Large intestine (tissue), 3 donors: ENCODE data around the gene MAGEA3. TPM values are rescaled to one million over a fixed set of nuclear protein-coding genes. Genes with fewer than 3 reads are reported as not detected.
"Not testable (repeated sequence)": the region's sequence is repeated elsewhere in the genome, so short reads cannot be mapped to it uniquely, and the experiment has no call there.

Experiments used
- DNase-seq, 2 donors: peaks; one replicate each; pipeline versions ENCODE4 v3.0.0 to v3.0.0-alpha.2; 2013
- H3K27ac ChIP-seq: one replicate; pipeline ENCODE4 v1.5.1; 2013; ENCODE audit warnings: low read length
- H3K27me3 ChIP-seq: 2 replicates; pipeline ENCODE4 v1.6.1; 2013; ENCODE audit warnings: low read length; ENCODE audit not compliant: control insufficient read depth, insufficient read depth
- H3K36me3 ChIP-seq: 2 replicates; pipeline ENCODE4 v1.6.1; 2013; ENCODE audit warnings: low read length; ENCODE audit not compliant: control insufficient read depth, insufficient read depth
- H3K4me1 ChIP-seq: one replicate; pipeline ENCODE4 v1.6.1; 2013; ENCODE audit warnings: low read length; ENCODE audit not compliant: control insufficient read depth, insufficient read depth
- H3K4me3 ChIP-seq: one replicate; pipeline ENCODE4 v1.5.1; 2013; ENCODE audit warnings: low read length
- H3K9me3 ChIP-seq: one replicate; pipeline ENCODE4 v1.6.1; 2013; ENCODE audit warnings: mild to moderate bottlenecking, low read depth, low read length, moderate library complexity; ENCODE audit not compliant: control insufficient read depth
- WGBS: methylation state at CpG from one replicate; pipeline ENCODE4 v1.1.5; 2013; ENCODE audit warnings: low lambda C conversion rate; ENCODE audit not compliant: insufficient coverage; 5-methylcytosine and 5-hydroxymethylcytosine counted together
- polyA plus RNA-seq: library from polyadenylated mRNA; unstranded; fragments of 120-200 nt; gene quantifications from one replicate; pipeline ENCODE4 v1.2.1, GENCODE V29; 2013

The MAGEA3 gene
- polyA plus RNA-seq, 1 donor: not detected

- WGBS: no CpG with 5 or more reads among the region's 5 CpGs
- H3K9me3 ChIP-seq, H3K4me3 ChIP-seq, DNase-seq, H3K27me3 ChIP-seq, H3K36me3 ChIP-seq, H3K4me1 ChIP-seq, H3K27ac ChIP-seq: not testable (repeated sequence)
These were observed 1.8 kb downstream of the MAGEA3 start for GRCh38 chrX:152700390-152700789.

- DNase-seq, H3K4me1 ChIP-seq, H3K36me3 ChIP-seq, H3K9me3 ChIP-seq, H3K27me3 ChIP-seq, H3K27ac ChIP-seq, H3K4me3 ChIP-seq: not testable (repeated sequence)
- WGBS: no CpG with 5 or more reads among the region's 7 CpGs
These were observed 7.9 kb downstream of the MAGEA3 start for GRCh38 chrX:152706500-152706899.

- not testable (repeated sequence) for H3K9me3 ChIP-seq, H3K4me3 ChIP-seq, DNase-seq, H3K27ac ChIP-seq, H3K4me1 ChIP-seq, H3K27me3 ChIP-seq, H3K36me3 ChIP-seq
- no CpG with 5 or more reads among the region's 2 CpGs for WGBS
These were observed 10.6 kb downstream of the MAGEA3 start, which contains the start of gene CSAG2 for GRCh38 chrX:152709173-152709572. Gene CSAG2 (minus strand): TSS chrX:152709273. CDS start chrX:152709112, 161 bp downstream.

GRCh38 chrX:152713195-152713594 is 14.6 kb downstream of the MAGEA3 start:
- no CpG with 5 or more reads among the region's 5 CpGs for WGBS
- H3K4me3 ChIP-seq, H3K4me1 ChIP-seq, H3K9me3 ChIP-seq, H3K27me3 ChIP-seq, DNase-seq, H3K27ac ChIP-seq, H3K36me3 ChIP-seq: not testable (repeated sequence)

GRCh38 chrX:152713815-152714787 is 15.5 kb downstream of the MAGEA3 start, which contains the start of gene MAGEA2B:
Gene MAGEA2B (plus strand): TSS chrX:152714628. CDS start chrX:152717107, 2,479 bp downstream.
- WGBS: no CpG with 5 or more reads among the region's 35 CpGs
- H3K9me3 ChIP-seq, H3K4me1 ChIP-seq, H3K4me3 ChIP-seq, DNase-seq, H3K36me3 ChIP-seq, H3K27me3 ChIP-seq, H3K27ac ChIP-seq: not testable (repeated sequence)

GRCh38 chrX:152725409-152725808 is 26.8 kb downstream of the MAGEA3 start:
- H3K27ac ChIP-seq: no peak overlapping the region
- DNase-seq: no peak
- no peaks in the 10 kb centered on the region for H3K9me3 ChIP-seq
- H3K27me3 ChIP-seq: no peaks in the 10 kb centered on the region
- no peak overlapping the region for H3K4me3 ChIP-seq
- no peaks in the 10 kb centered on the region for H3K4me1 ChIP-seq
- WGBS: no CpG with 5 or more reads among the region's 7 CpGs
- no peaks in the 10 kb centered on the region for H3K36me3 ChIP-seq

GRCh38 chrX:152733261-152733975 is 34.8 kb downstream of the MAGEA3 start, which contains the start of the genes CSAG1 and MAGEA12:
Gene CSAG1 (minus strand): TSS chrX:152733721. CDS start chrX:152732460, 1,261 bp downstream.
Gene MAGEA12 (plus strand): TSS chrX:152733757. CDS start chrX:152736162, 2,405 bp downstream.
- H3K9me3 ChIP-seq: no peaks in the 10 kb centered on the region
- no CpG with 5 or more reads among the region's 21 CpGs for WGBS
- H3K27ac ChIP-seq: no peak within 1 kb of the TSS
- H3K27me3 ChIP-seq: no peaks in the 10 kb centered on the region
- H3K4me3 ChIP-seq: no peak within 1 kb of the TSS
- H3K36me3 ChIP-seq: no peaks in the 10 kb centered on the region
- no peaks in the 10 kb centered on the region for H3K4me1 ChIP-seq
- DNase-seq: no peak

GRCh38 chrX:152734143-152734858 is 35.7 kb downstream of the MAGEA3 start:
- DNase-seq, H3K4me1 ChIP-seq, H3K9me3 ChIP-seq, H3K27ac ChIP-seq, H3K27me3 ChIP-seq, H3K4me3 ChIP-seq, H3K36me3 ChIP-seq: not testable (repeated sequence)
- no CpG with 5 or more reads among the region's 22 CpGs for WGBS

GRCh38 chrX:152735101-152735500 is 36.5 kb downstream of the MAGEA3 start:
- no peaks in the 10 kb centered on the region for H3K27me3 ChIP-seq
- no peaks in the 10 kb centered on the region for H3K4me1 ChIP-seq
- no peak overlapping the region for H3K27ac ChIP-seq
- no peaks in the 10 kb centered on the region for H3K36me3 ChIP-seq
- no CpG with 5 or more reads among the region's 2 CpGs for WGBS
- no peaks in the 10 kb centered on the region for H3K9me3 ChIP-seq
- no peak overlapping the region for H3K4me3 ChIP-seq
- DNase-seq: no peak
